ENCODE results near the gene CEP89. TPM values are rescaled to one million over a fixed set of nuclear protein-coding genes. Genes with fewer than 3 reads are reported as not detected.

Gene CEP89
- total RNA-seq, 1 experiment from 2014 or later, result 27.6 TPM

DNA sequence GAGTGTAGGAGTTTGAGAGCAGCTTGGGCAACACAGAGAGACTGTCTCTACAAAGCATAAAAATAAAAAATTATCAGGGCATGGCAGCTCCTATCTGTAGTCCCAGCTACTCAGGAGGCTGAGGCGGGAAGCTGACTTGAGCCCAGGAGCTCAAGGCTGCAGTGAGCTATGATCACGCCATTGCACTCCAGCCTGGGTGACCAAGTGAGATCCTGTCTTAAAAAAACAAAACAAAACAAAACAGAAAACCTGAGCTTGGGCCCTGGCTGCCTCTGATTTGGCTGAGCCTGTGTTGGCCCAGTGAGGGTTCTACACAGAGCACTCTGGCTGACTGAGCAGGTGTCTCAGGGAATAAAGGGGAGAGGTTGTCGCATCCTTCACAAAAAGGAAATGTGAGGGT, 110.2 kb downstream of the CEP89 start (continued):
- TF ChIP-seq ZNF274 (IDR thresholded peaks at IDR 0.05; ENCODE audit: low read depth, low read length), result no peak
- TF ChIP-seq, protein P1, sequence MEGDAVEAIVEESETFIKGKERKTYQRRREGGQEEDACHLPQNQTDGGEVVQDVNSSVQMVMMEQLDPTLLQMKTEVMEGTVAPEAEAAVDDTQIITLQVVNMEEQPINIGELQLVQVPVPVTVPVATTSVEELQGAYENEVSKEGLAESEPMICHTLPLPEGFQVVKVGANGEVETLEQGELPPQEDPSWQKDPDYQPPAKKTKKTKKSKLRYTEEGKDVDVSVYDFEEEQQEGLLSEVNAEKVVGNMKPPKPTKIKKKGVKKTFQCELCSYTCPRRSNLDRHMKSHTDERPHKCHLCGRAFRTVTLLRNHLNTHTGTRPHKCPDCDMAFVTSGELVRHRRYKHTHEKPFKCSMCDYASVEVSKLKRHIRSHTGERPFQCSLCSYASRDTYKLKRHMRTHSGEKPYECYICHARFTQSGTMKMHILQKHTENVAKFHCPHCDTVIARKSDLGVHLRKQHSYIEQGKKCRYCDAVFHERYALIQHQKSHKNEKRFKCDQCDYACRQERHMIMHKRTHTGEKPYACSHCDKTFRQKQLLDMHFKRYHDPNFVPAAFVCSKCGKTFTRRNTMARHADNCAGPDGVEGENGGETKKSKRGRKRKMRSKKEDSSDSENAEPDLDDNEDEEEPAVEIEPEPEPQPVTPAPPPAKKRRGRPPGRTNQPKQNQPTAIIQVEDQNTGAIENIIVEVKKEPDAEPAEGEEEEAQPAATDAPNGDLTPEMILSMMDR (IDR thresholded peaks at IDR 0.05 in 2 of 3, conservative IDR thresholded peaks at IDR 0.05 in 1 of 3; ENCODE audit: borderline replicate concordance in 1 of 3, insufficient read depth in 1 of 3, low read depth in 2 of 3, low read length in 2 of 3), result no peak
- no peak for TF ChIP-seq EZH2 (IDR thresholded peaks at IDR 0.05)

- intact Hi-C loops (cut with micrococcal nuclease), result no loop called here
- ATAC-seq, result no peak
- no TSS peak for BruUV-seq (replicated peaks)
Measured at GRCh38 chr19:32859591-32859990, 112.2 kb downstream of the CEP89 start.

GRCh38 chr19:32858559-32858958, 113.2 kb downstream of the CEP89 start:
- no peaks in the 10 kb centered on the region for H3K9me2 ChIP-seq (ENCODE audit: insufficient read depth)
- H3K9me3 ChIP-seq (ENCODE audit: control insufficient read depth in 1 of 2, insufficient read depth in 1 of 2, low read depth in 1 of 2, low read length in 2 of 2), result no peaks in the 10 kb centered on the region
- no peak overlapping the region for H2AFZ ChIP-seq (ENCODE audit: low read depth, low read length, poor library complexity, severe bottlenecking)
- DNase-seq (ENCODE audit: low read depth, low spot score) (no peak), ATAC-seq (no peak)
- no peaks in the 10 kb centered on the region for H3K36me3 ChIP-seq (ENCODE audit: control insufficient read depth in 1 of 2, insufficient read depth in 2 of 2, low read length in 2 of 2)
- no peaks in the 10 kb centered on the region for H4K20me1 ChIP-seq (ENCODE audit: insufficient read depth)
- RAD21 ChIA-PET (ENCODE audit: low non-redundant PET in 1 of 2, low total read pairs in 2 of 2, uncharacterized antibody in 2 of 2, unreplicated experiment in 2 of 2), result no interaction called here
- CTCF ChIA-PET, result no interaction called here
- intact Hi-C loops (cut with micrococcal nuclease), result no loop called here
- no peaks in the 10 kb centered on the region for H3K4me1 ChIP-seq (ENCODE audit: control insufficient read depth in 1 of 2, insufficient read depth in 2 of 2, low read length in 2 of 2)
- no peak overlapping the region for H3K4me3 ChIP-seq (replicated peaks in 1 of 2; ENCODE audit: low read depth in 1 of 2, low read length in 2 of 2)
- H3K27me3 ChIP-seq (ENCODE audit: insufficient read depth, low read length), result no peaks in the 10 kb centered on the region
- POLR2A ChIA-PET, result no interaction called here
- no peak overlapping the region for H3K9ac ChIP-seq (ENCODE audit: low read length)
- H3K4me2 ChIP-seq (ENCODE audit: low read length), result no peak overlapping the region
- BruUV-seq (replicated peaks), result no TSS peak
- H3K79me2 ChIP-seq (ENCODE audit: insufficient read depth, low read length), result no peaks in the 10 kb centered on the region
- no peak overlapping the region for H3K27ac ChIP-seq (ENCODE audit: low read depth, low read length)
- TF ChIP-seq, protein P1 (IDR thresholded peaks at IDR 0.05 in 2 of 3, conservative IDR thresholded peaks at IDR 0.05 in 1 of 3; ENCODE audit: borderline replicate concordance in 1 of 3, insufficient read depth in 1 of 3, low read depth in 2 of 3, low read length in 2 of 3), result no peak
- TF ChIP-seq YY1 (IDR thresholded peaks at IDR 0.05; ENCODE audit: extremely low read depth, insufficient replicate concordance, low read depth, low read length), result no peak
- TF ChIP-seq EGR1 (IDR thresholded peaks at IDR 0.05; ENCODE audit: low read depth), result no peak
- TF ChIP-seq FOSL1 (IDR thresholded peaks at IDR 0.05; ENCODE audit: low read depth), result no peak
- TF ChIP-seq TCF7L2 (IDR thresholded peaks at IDR 0.05; ENCODE audit: borderline replicate concordance, extremely low read depth, insufficient read depth, insufficient read length), result no peak
- no peak for TF ChIP-seq ELF1 (IDR thresholded peaks at IDR 0.05; ENCODE audit: borderline replicate concordance, low read depth)
- no peak for TF ChIP-seq SP1 (IDR thresholded peaks at IDR 0.05; ENCODE audit: low read depth)
- TF ChIP-seq, protein P2, sequence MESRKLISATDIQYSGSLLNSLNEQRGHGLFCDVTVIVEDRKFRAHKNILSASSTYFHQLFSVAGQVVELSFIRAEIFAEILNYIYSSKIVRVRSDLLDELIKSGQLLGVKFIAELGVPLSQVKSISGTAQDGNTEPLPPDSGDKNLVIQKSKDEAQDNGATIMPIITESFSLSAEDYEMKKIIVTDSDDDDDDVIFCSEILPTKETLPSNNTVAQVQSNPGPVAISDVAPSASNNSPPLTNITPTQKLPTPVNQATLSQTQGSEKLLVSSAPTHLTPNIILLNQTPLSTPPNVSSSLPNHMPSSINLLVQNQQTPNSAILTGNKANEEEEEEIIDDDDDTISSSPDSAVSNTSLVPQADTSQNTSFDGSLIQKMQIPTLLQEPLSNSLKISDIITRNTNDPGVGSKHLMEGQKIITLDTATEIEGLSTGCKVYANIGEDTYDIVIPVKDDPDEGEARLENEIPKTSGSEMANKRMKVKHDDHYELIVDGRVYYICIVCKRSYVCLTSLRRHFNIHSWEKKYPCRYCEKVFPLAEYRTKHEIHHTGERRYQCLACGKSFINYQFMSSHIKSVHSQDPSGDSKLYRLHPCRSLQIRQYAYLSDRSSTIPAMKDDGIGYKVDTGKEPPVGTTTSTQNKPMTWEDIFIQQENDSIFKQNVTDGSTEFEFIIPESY (IDR thresholded peaks at IDR 0.05; ENCODE audit: extremely low read depth, insufficient replicate concordance, low read length), result no peak
- TF ChIP-seq EZH2 (IDR thresholded peaks at IDR 0.05), result no peak

More at GRCh38 chr19:32859591-32859990, 112.2 kb downstream of the CEP89 start:
- DNase-seq (ENCODE audit: low read depth, low spot score), result no peak
- ChIA-PET POLR2A (no interaction called here), CTCF (no interaction called here), RAD21 (ENCODE audit: low non-redundant PET in 1 of 2, low total read pairs in 2 of 2, uncharacterized antibody in 2 of 2, unreplicated experiment in 2 of 2) (no interaction called here)
- no peak for TF ChIP-seq SP1 (IDR thresholded peaks at IDR 0.05; ENCODE audit: low read depth)
- Histone ChIP-seq H3K27me3 (ENCODE audit: insufficient read depth, low read length) (no peaks in the 10 kb centered on the region), H3K27ac (ENCODE audit: low read depth, low read length) (no peak overlapping the region), H3K9me2 (ENCODE audit: insufficient read depth) (no peaks in the 10 kb centered on the region), H3K4me3 (replicated peaks in 1 of 2; ENCODE audit: low read depth in 1 of 2, low read length in 2 of 2) (no peak overlapping the region), H3K4me2 (ENCODE audit: low read length) (no peak overlapping the region), H3K9me3 (ENCODE audit: control insufficient read depth in 1 of 2, insufficient read depth in 1 of 2, low read depth in 1 of 2, low read length in 2 of 2) (no peaks in the 10 kb centered on the region), H3K4me1 (ENCODE audit: control insufficient read depth in 1 of 2, insufficient read depth in 2 of 2, low read length in 2 of 2) (no peaks in the 10 kb centered on the region), H3K79me2 (ENCODE audit: insufficient read depth, low read length) (no peaks in the 10 kb centered on the region), H3K36me3 (ENCODE audit: control insufficient read depth in 1 of 2, insufficient read depth in 2 of 2, low read length in 2 of 2) (no peaks in the 10 kb centered on the region), H4K20me1 (ENCODE audit: insufficient read depth) (no peaks in the 10 kb centered on the region), H3K9ac (ENCODE audit: low read length) (no peak overlapping the region), H2AFZ (ENCODE audit: low read depth, low read length, poor library complexity, severe bottlenecking) (no peak overlapping the region)

Data from HCT116 (cell line).